ENCODE measurements around the gene CACNB3.
A peak's percentile ranks its signal among the peaks of the same experiment; 100 is the strongest.
"Not testable (repeated sequence)": the region's sequence is repeated elsewhere in the genome, so short reads cannot be mapped to it uniquely, and the experiment has no call there.

The CACNB3 gene

GRCh38 chr12:48819986-48820725, 1.9 kb downstream of the CACNB3 start:
- DNase-seq, result no peak

- no peak for DNase-seq
These were observed 3.8 kb downstream of the CACNB3 start for GRCh38 chr12:48822139-48822538.

GRCh38 chr12:48822711-48823110, 4.4 kb downstream of the CACNB3 start:
- no peak for DNase-seq

GRCh38 chr12:48823281-48823680, 5.0 kb downstream of the CACNB3 start:
- DNase-seq, result no peak

- no peak for DNase-seq
These were observed 5.8 kb downstream of the CACNB3 start for GRCh38 chr12:48824112-48824511.

GRCh38 chr12:48824905-48825304, 6.6 kb downstream of the CACNB3 start:
- no peak for DNase-seq

GRCh38 chr12:48826209-48826855, 8.0 kb downstream of the CACNB3 start:
- no peak for DNase-seq

- DNase-seq, result no peak
These were observed 8.7 kb downstream of the CACNB3 start for GRCh38 chr12:48827026-48827425.

GRCh38 chr12:48827513-48828096, 9.3 kb downstream of the CACNB3 start:
- DNase-seq, result no peak

- no peak for DNase-seq
These were observed 10.0 kb downstream of the CACNB3 start for GRCh38 chr12:48828293-48828692.

GRCh38 chr12:48828841-48829575, 10.7 kb downstream of the CACNB3 start:
- DNase-seq, result no peak

- no peak for DNase-seq
These were observed 13.0 kb downstream of the CACNB3 start for GRCh38 chr12:48831257-48831656.

GRCh38 chr12:48832321-48833060, 14.2 kb downstream of the CACNB3 start:
- no peak for DNase-seq

GRCh38 chr12:48838048-48838447, 19.8 kb downstream of the CACNB3 start:
- DNase-seq, result no peak

- DNase-seq, result not testable (repeated sequence)
These were observed 23.7 kb downstream of the CACNB3 start for GRCh38 chr12:48842021-48842420.

- peak; percentile 89 for DNase-seq
These were observed 33.8 kb downstream of the CACNB3 start, which contains the start of gene DDX23 for GRCh38 chr12:48851883-48852733. Gene DDX23 (minus strand): TSS chr12:48852163. CDS start chr12:48845782, 6,381 bp downstream.

GRCh38 chr12:48852734-48853688, 34.7 kb downstream of the CACNB3 start:
- peak; percentile 91 for DNase-seq

- no peak for DNase-seq
These were observed 36.2 kb downstream of the CACNB3 start for GRCh38 chr12:48854488-48854887.

GRCh38 chr12:48854932-48855331, 36.6 kb downstream of the CACNB3 start:
- DNase-seq, result not testable (repeated sequence)

- DNase-seq, result no peak
These were observed 38.1 kb downstream of the CACNB3 start for GRCh38 chr12:48856379-48856778.
